OCI-LY1 (cell line): ENCODE data around the gene HLA-A.

Experiments
- CTCF ChIP-seq: fragments of 200-600 bp; sonication (generic), shearing (Covaris generic); IDR thresholded peaks from 2 replicates; pipeline ENCODE4 v1.5.1; 2017; ENCODE audit warnings: mild to moderate bottlenecking, antibody characterized with exemption, low read length, moderate library complexity, mixed read lengths
- EZH2 ChIP-seq: fragments of 200-600 bp; sonication (generic), shearing (Covaris generic); IDR thresholded peaks from 2 replicates; pipeline ENCODE4 v1.8.0; 2017; ENCODE audit warnings: borderline replicate concordance, mixed run types, mild to moderate bottlenecking, antibody characterized with exemption, low read length, moderate library complexity, mixed read lengths

- TF ChIP-seq CTCF (no peak), EZH2 (no peak)
Observed at GRCh38 chr6:29964887-29965562, 22.7 kb downstream of the HLA-A start.
